HG03342 (cell line): ENCODE results near the gene FPR1.
"Not testable (repeated sequence)": the region's sequence is repeated elsewhere in the genome, so short reads cannot be mapped to it uniquely, and the experiment has no call there.

Experiments used
- ATAC-seq: cut with Tn5 transposase; IDR thresholded peaks from one replicate; pipeline ENCODE4 v1.9.1; 2021; ENCODE audit warnings: mild to moderate bottlenecking, moderate library complexity; ENCODE audit not compliant: unreplicated experiment

Gene FPR1

GRCh38 chr19:51779703-51780102 lies 28.0 kb upstream of the FPR1 start:
- ATAC-seq: no peak

- no peak for ATAC-seq
Observed at GRCh38 chr19:51779181-51779580, 27.5 kb upstream of the FPR1 start.

GRCh38 chr19:51777570-51778462 lies 26.1 kb upstream of the FPR1 start:
- ATAC-seq: no peak

- not testable (repeated sequence) for ATAC-seq
Observed at GRCh38 chr19:51776561-51776960, 24.9 kb upstream of the FPR1 start.

GRCh38 chr19:51772977-51773376 lies 21.3 kb upstream of the FPR1 start:
- no peak for ATAC-seq

GRCh38 chr19:51771376-51772130 lies 19.9 kb upstream of the FPR1 start:
- ATAC-seq: no peak

GRCh38 chr19:51766461-51766860 lies 14.8 kb upstream of the FPR1 start:
- ATAC-seq: no peak

- no peak for ATAC-seq
Observed at GRCh38 chr19:51765086-51765485, 13.4 kb upstream of the FPR1 start.

- ATAC-seq: no peak
Observed at GRCh38 chr19:51761696-51762095, 10.0 kb upstream of the FPR1 start.

GRCh38 chr19:51760697-51761356 lies 9.1 kb upstream of the FPR1 start, which contains the start of gene FPR2:
TSS of gene FPR2 (plus strand) at chr19:51761180. CDS start at chr19:51768659, 7,479 bp downstream.
- ATAC-seq: no peak

- no peak for ATAC-seq
Observed at GRCh38 chr19:51755571-51755970, 3.9 kb upstream of the FPR1 start.

GRCh38 chr19:51754770-51755169 lies 3.1 kb upstream of the FPR1 start:
- ATAC-seq: no peak

GRCh38 chr19:51754109-51754508 lies 2.4 kb upstream of the FPR1 start:
- no peak for ATAC-seq

GRCh38 chr19:51750400-51751094 lies 1.1 kb downstream of the FPR1 start:
- ATAC-seq: no peak

- no peak for ATAC-seq
Observed at GRCh38 chr19:51749979-51750378, 1.7 kb downstream of the FPR1 start.

GRCh38 chr19:51746731-51747130 lies 4.9 kb downstream of the FPR1 start:
- no peak for ATAC-seq

GRCh38 chr19:51743405-51743804 lies 8.3 kb downstream of the FPR1 start:
- no peak for ATAC-seq

- no peak for ATAC-seq
Observed at GRCh38 chr19:51742789-51743188, 8.9 kb downstream of the FPR1 start.

- ATAC-seq: no peak
Observed at GRCh38 chr19:51740356-51740755, 11.3 kb downstream of the FPR1 start.

- no peak for ATAC-seq
Observed at GRCh38 chr19:51739466-51740213, 12.0 kb downstream of the FPR1 start.
